OCI-LY3 (cell line): ENCODE results near the gene VTCN1.

Experiments used
- H2AFZ ChIP-seq: fragments of 200-600, 300-600 bp; shearing (Covaris generic); 2 replicates; pipeline ENCODE4 v1.6.0; 2014; ENCODE audit warnings: antibody characterized with exemption, low read depth, low read length
- H3K27ac ChIP-seq: fragments of 200-600, 300-600 bp; sonication (generic); 2 replicates; pipeline ENCODE4 v1.5.1; 2014; ENCODE audit warnings: mild to moderate bottlenecking, low read length, moderate library complexity, mixed read lengths
- H3K27me3 ChIP-seq: fragments of 200-600, 300-600 bp; sonication (generic); 2 replicates; pipeline ENCODE4 v1.6.1; 2014; ENCODE audit warnings: low read depth, low read length, mixed read lengths
- H3K36me3 ChIP-seq: fragments of 200-600, 300-600 bp; sonication (generic); replicated peaks from 2 replicates; pipeline ENCODE3; 2014; ENCODE audit warnings: low read depth, low read length, mixed read lengths
- H3K4me1 ChIP-seq: fragments of 300-600, 200-600 bp; sonication (generic); 2 replicates; pipeline ENCODE4 v1.6.1; 2014; ENCODE audit warnings: low read length, mixed read lengths
- H3K4me2 ChIP-seq: fragments of 200-600, 300-600 bp; sonication (generic); 2 replicates; pipeline ENCODE4 v1.6.1; 2014; ENCODE audit warnings: low read length, mixed read lengths
- H3K4me3 ChIP-seq: fragments of 300-600, 200-600 bp; sonication (generic); 2 replicates; pipeline ENCODE4 v1.5.1; 2014; ENCODE audit warnings: antibody characterized with exemption, mild to moderate bottlenecking, low read length, moderate library complexity
- H3K79me2 ChIP-seq: fragments of 300-600, 200-600 bp; shearing (Covaris generic); 2 replicates; pipeline ENCODE4 v1.6.1; 2014; ENCODE audit warnings: mild to moderate bottlenecking, low read length, mixed read lengths
- H3K9ac ChIP-seq: fragments of 300-600, 200-600 bp; shearing (Covaris generic); 2 replicates; pipeline ENCODE4 v1.6.0; 2014; ENCODE audit warnings: mild to moderate bottlenecking, low read length, moderate library complexity
- H3K9me3 ChIP-seq: fragments of 200-600, 300-600 bp; shearing (Covaris generic); 2 replicates; pipeline ENCODE4 v1.6.1; 2014; ENCODE audit warnings: low read length, mixed read lengths; ENCODE audit not compliant: insufficient read depth
- H4K20me1 ChIP-seq: fragments of 200-600, 300-600 bp; sonication (generic); 2 replicates; pipeline ENCODE4 v1.6.1; 2016; ENCODE audit warnings: low read length, mixed read lengths; ENCODE audit not compliant: insufficient read depth
- CTCF ChIP-seq: fragments of 200-600, 300-600 bp; sonication (generic); IDR thresholded peaks from 2 replicates; pipeline ENCODE4 v1.5.1; 2014; ENCODE audit warnings: antibody characterized with exemption, low read length, low read depth
- EZH2phosphoT487 ChIP-seq: fragments of 200-600 bp; shearing (Covaris generic); IDR thresholded peaks from 2 replicates; pipeline ENCODE4 v1.6.1; 2018; ENCODE audit warnings: antibody characterized with exemption, mixed run types, low read depth

The VTCN1 gene

DNA sequence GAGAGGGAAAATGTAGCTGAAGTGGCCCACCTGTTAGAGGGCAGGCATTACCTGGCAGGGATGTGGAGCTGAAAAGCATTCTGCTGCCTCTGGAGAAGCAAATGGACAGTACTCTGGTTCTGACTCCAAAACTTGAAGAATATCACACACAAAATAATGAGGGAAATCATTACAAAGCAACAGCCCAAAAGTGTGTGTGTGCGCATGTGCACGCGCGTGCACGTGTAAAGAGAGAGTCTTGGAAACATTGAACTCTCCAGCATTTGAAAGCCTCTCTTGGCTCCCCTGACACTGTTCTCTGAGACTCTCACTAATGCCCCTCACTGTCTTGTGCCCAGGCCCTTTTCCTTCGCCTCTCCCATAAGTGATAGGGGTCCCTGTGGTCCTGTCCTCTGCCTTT, 2.3 kb upstream of the VTCN1 start:
- H4K20me1 ChIP-seq = no peaks in the 10 kb centered on the region
- H3K9ac ChIP-seq = no peak overlapping the region
- H3K4me2 ChIP-seq = no peak overlapping the region
- TF ChIP-seq CTCF = no peak
- no peak for TF ChIP-seq EZH2phosphoT487
- no peaks in the 10 kb centered on the region for H3K36me3 ChIP-seq
- H3K4me1 ChIP-seq = no peaks in the 10 kb centered on the region
- H3K4me3 ChIP-seq = no peak overlapping the region
- no peak overlapping the region for H3K27ac ChIP-seq
- 0 out of 2 replicates have a peak, but pooled peaks cover 3% of the 10 kb centered on the region for H3K27me3 ChIP-seq
- no peak overlapping the region for H2AFZ ChIP-seq
- H3K9me3 ChIP-seq = no peaks in the 10 kb centered on the region
- no peaks in the 10 kb centered on the region for H3K79me2 ChIP-seq

DNA sequence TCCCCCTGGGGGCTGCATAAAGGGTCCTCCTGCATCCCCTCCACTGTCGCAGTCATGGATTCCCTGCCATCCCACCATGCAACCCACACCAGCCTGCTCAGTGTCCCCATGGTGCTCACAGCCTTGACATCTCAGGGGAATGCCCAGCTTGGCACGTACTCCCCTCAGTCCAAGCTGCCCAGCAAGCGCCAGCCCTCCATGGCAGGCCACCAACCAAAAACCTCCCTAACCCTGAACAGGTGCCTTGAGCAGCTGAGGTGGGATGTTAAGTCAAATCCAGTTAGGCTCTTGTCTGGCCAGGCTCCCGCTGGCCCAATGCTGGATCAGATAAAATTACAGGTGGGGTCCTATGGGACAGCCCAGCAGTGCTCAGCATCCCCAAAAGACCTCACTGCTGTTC, 341 bp downstream of the VTCN1 start:
- TF ChIP-seq EZH2phosphoT487 = no peak
- TF ChIP-seq CTCF = no peak
- Histone ChIP-seq H3K9me3 (no peaks in the 10 kb centered on the region), H3K36me3 (no peaks in the 10 kb centered on the region), H3K27me3 (0 out of 2 replicates have a peak, but pooled peaks cover 3% of the 10 kb centered on the region), H3K79me2 (no peaks in the 10 kb centered on the region), H3K4me1 (no peaks in the 10 kb centered on the region), H2AFZ (no peak overlapping the region), H3K27ac (no peak overlapping the region), H3K9ac (no peak overlapping the region), H3K4me2 (no peak overlapping the region), H3K4me3 (no peak overlapping the region), H4K20me1 (no peaks in the 10 kb centered on the region)

DNA sequence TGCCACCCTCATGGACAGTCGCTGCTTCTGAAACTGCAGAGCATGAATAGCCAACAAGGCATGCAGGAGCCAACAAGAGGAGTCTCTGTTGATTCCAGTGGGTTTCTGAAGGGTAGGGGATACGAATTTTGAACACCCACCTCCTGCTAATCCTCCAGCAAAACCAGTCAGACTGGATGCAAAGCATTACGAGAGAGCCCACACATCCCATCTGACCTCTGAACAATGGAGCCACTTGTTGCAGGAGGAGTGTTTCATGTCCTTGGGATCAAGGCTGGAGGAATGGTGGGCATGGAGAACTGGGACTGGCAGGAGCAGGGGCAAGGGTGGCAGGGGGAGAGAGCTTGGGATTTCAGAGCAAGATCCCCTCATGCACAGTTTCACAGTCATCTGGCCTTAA, 1.6 kb downstream of the VTCN1 start:
- no peaks in the 10 kb centered on the region for H3K79me2 ChIP-seq
- no peaks in the 10 kb centered on the region for H3K36me3 ChIP-seq
- H3K4me1 ChIP-seq = no peaks in the 10 kb centered on the region
- no peak overlapping the region for H2AFZ ChIP-seq
- H3K9ac ChIP-seq = no peak overlapping the region
- no peak overlapping the region for H3K4me2 ChIP-seq
- TF ChIP-seq EZH2phosphoT487 = no peak
- TF ChIP-seq CTCF = no peak
- no peak overlapping the region for H3K27ac ChIP-seq
- no peaks in the 10 kb centered on the region for H3K9me3 ChIP-seq
- no peak overlapping the region for H3K4me3 ChIP-seq
- H4K20me1 ChIP-seq = no peaks in the 10 kb centered on the region
- H3K27me3 ChIP-seq = 0 out of 2 replicates have a peak, but pooled peaks cover 3% of the 10 kb centered on the region

GRCh38 chr1:117208580-117208979, 2.1 kb downstream of the VTCN1 start:
- no peaks in the 10 kb centered on the region for H4K20me1 ChIP-seq
- H3K36me3 ChIP-seq = no peaks in the 10 kb centered on the region
- no peak overlapping the region for H3K27ac ChIP-seq
- no peaks in the 10 kb centered on the region for H3K4me1 ChIP-seq
- TF ChIP-seq EZH2phosphoT487 (no peak), CTCF (no peak)
- H3K4me3 ChIP-seq = no peak overlapping the region
- no peaks in the 10 kb centered on the region for H3K79me2 ChIP-seq
- H3K9me3 ChIP-seq = no peaks in the 10 kb centered on the region
- H3K4me2 ChIP-seq = no peak overlapping the region
- H2AFZ ChIP-seq = no peak overlapping the region
- H3K27me3 ChIP-seq = 0 out of 2 replicates have a peak, but pooled peaks cover 3% of the 10 kb centered on the region
- no peak overlapping the region for H3K9ac ChIP-seq
